ENCODE data around the gene TDRD10.

Gene TDRD10, protein sequence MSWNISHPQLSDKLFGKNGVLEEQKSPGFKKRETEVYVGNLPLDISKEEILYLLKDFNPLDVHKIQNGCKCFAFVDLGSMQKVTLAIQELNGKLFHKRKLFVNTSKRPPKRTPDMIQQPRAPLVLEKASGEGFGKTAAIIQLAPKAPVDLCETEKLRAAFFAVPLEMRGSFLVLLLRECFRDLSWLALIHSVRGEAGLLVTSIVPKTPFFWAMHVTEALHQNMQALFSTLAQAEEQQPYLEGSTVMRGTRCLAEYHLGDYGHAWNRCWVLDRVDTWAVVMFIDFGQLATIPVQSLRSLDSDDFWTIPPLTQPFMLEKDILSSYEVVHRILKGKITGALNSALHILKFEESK

DNA sequence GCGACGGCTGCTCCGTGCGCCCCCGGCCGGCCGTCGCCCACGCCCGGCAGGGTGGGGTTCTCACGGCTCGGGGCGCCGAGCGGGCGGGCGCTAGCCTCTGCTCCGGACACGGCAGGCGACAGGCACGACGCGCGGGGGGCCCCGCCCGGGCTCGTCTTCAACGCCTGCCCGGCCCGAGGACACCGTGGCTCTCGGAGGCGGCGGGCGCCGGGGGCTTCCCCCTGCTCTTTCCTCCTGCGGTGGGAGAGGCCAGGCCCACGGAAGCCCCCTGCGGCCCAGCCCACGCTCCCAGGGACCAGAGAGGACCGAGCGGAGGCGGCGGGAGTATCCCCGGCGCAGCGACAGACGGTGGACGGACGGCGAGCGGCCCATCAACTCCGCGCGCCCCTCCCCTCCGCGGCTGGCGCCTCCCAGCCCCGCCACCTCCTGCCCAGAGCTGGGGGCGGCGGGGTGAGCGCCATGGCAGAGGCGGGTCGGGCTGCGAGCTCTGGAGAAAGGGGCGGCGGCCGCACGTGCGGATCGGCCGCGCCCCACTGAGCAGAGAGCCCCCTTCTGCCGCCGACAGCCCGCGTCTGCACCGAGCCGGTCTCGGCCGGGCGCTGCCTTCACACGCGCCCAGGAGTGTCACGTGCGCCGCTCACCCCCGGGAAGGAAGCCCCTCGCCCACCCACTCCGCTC is at the start of gene TDRD10, which contains the start of gene SHE:
Gene TDRD10, plus strand, starts transcription at position 154 of the 678 bp plus-strand sequence. CDS start 4,685 bp downstream, outside the sequence.
Gene SHE, minus strand, starts transcription at position 347 of the 678 bp plus-strand sequence. CDS start 386 bp downstream, outside the sequence.
- no peak for DNase-seq

DNA sequence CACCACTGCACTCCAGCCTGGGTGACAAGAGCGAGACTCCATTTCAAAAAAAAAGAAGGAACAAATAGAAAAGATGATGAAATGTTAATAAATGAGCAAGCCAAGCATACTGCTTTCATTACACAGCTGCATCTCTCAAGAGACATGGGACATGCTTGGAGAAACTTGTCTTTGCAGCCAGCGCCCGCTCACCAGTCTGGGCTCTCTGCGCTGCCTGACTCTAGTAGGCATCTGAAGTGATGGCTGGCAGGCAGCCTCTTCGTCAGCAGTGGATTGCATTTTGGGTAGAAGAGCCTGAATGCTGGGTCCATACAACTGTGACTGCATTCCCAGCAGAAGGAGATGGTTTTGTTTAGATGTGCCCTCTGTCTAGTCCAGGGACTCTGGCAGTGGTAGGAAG is 48.9 kb upstream of the TDRD10 start:
- no peak for DNase-seq

DNA sequence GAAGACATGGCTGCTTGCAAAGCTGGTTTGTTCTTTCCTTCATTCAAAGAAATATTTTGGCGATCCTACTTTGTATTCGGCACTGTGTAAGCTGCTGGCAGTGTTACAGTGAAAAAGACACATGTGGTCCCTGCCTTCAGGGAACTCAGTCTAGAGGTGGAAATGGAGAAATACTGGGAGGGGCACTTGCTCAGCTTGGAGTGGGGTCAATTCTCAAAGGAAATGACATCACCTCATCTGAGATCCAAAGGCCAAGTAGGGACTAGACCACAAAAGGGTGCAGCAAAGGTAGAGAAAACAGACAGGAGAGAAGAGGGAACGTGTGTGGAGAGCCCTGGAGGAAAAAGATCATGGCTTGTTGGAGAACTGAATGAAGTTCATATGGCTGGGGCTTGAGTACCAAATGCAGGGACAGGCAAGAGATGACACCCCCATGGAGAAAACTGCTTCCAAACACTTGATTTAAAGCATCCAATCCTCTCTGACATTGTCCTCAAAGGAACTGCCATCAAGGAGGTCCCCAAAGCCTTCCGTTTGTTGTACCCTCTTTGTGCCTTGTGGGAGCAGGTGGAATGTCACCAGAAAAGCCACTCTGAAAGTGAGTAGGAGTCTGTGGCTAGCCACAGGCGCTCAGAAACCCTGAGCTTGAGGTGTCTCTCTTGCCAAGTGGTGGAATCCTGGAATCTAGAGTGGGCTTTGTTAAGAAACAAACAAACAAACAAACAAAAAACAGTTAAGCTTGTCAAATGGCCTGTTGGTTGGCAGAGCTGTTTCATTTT is 48.3 kb upstream of the TDRD10 start:
- DNase-seq, result peak; percentile 25

DNA sequence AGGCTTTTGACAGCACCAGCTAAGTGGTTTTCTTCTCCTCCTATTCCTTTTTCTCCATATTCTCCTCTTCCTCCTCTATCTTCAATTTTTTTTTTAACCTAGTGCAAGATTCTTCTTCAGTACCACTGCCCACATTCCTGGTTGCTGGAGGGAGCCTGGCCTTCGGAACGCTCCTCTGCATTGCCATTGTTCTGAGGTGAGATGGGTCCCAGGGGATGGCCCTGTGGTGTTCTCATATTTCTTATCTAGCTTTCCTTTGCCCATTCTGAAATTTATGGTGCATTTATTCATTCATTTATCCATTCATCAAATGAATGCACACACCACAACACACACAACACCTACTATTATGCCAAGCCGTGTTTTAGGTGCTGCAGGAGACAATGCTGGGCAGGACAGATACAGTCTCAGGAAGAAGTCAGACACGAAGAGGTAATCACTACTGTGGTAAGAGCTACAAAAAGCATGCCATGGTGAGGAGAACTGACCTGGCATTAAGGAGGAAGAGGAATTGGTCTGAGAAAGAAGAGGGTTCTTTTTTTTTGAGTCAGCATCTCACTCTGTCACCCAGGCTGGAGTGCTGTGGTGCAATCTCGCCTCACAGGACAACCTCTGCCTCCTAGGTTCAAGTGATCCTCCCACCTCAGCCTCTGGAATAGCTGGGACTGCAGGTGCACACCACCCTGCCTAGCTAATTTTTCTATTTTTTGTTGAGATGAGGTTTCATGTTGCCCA is 47.5 kb upstream of the TDRD10 start:
- DNase-seq, result peak; percentile 20

DNA sequence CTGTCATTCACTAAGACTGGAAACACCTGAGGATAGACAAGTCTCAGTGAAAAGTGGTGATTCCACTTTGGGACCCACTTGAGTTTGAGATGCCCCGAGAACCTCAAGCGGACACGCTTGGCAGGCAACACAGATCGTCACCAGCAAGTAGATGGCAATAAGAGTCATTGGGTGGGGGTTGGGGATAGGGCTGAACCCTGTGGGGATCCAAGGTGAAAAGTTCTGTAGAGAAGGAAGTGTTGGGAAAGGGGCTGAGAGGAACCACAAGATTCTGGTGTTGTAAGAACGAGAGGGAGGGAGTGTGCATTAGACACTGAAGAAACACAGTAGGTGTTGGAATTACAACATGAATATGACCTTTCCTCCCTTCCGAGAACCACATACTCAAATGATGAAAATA is 45.4 kb upstream of the TDRD10 start:
- no peak for DNase-seq

DNA sequence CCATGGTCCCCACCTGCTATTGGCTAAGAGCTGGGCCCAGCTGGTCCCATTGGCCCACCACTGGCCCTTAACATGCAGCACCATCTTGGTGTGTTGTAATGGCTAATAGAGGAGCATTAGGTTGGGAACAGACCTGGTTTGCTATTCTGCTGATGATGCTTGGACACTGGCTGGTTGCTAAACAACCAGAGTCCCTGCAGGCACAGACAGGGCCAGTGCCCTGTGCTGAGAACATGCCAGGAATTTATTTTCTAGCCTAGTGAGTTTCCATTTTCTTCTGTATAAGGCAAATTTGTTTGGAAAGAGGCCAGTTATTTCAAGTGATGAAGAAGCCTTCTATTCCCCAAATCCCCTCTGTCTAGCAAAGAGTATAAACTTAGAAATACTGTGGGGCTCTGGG is 42.9 kb upstream of the TDRD10 start:
- no peak for DNase-seq

DNA sequence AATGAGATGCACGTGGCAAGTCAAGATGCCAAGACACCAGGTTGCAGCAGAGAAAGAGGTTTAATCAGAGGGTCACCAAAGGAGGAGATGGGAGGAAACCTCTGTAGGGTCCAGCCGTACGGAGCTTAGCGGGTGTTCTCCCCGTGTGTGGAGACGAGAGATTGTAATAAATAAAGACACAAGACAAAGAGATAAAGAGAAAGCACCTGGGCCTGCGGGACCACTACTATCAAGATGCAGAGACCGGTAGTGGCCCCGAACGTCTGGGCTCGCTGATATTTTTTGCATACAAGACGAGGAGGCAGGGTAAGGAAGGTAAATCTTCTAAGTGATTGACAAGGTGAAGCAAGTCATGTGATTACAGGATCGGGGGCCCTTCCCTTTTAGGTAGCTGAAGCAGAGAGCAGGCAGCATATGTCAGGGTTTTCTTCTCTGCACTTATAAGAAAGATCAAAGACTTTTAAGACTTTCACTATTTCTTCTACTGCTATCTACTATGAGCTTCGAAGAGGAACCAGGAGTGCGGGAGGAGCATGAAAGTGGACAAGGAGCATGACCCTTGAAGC is 41.2 kb upstream of the TDRD10 start:
- DNase-seq, result no peak

DNA sequence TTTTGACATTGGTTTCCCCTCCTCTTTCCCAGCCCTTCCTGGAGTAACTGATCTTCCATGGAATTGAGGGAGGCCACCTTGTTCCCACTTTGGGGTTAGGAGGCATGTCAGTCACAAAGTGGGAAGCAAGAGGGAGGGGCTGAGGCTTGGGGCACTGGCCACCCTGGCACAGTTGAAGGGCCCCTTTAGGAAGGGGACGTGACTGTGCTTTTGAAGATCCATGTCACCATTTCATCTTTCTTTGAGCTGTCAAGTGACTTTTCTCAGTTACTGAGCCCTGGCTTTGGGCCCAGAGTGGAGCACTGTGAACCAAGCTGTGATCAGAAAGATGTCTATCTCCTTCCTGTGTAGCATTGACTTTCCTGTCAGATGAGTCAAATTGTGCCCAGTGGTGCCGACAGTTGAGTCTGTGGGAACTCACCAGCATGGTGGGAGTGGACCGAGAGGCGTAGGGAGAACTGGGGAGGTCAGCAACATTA is 38.5 kb upstream of the TDRD10 start:
- peak; percentile 92 for DNase-seq

DNA sequence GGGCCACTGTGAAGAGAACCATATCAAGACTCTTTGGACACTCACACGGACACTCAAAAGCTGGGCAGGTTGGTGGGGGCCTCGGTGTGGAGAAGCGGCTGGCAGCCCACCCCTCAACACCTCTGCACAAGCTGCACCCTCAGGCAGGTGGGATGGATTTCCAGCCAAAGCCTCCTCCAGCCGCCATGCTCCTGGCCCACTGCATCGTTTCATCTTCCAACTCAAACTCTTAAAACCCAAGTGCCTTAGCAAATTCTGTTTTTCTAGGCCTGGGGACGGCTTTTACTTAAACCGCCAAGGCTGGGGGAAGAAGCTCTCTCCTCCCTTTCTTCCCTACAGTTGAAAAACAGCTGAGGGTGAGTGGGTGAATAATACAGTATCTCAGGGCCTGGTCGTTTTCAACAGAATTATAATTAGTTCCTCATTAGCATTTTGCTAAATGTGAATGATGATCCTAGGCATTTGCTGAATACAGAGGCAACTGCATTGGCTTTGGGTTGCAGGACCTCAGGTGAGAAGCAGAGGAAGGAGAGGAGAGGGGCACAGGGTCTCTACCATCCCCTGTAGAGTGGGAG is 36.3 kb upstream of the TDRD10 start:
- DNase-seq, result no peak

DNA sequence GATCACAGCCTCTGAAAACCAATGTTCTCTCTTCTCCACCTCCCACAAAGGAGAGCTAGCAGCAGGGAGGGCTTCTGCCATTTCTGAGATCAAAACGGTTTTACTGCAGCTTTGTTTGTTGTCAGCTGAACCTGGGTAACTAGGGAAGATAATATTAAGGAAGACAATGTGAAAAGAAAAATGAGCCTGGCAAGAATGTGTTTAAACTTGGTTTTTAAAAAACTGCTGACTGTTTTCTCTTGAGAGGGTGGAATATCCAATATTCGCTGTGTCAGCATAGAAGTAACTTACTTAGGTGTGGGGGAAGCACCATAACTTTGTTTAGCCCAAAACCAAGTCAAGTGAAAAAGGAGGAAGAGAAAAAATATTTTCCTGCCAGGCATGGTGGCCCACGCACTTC is 35.8 kb upstream of the TDRD10 start:
- no peak for DNase-seq

DNA sequence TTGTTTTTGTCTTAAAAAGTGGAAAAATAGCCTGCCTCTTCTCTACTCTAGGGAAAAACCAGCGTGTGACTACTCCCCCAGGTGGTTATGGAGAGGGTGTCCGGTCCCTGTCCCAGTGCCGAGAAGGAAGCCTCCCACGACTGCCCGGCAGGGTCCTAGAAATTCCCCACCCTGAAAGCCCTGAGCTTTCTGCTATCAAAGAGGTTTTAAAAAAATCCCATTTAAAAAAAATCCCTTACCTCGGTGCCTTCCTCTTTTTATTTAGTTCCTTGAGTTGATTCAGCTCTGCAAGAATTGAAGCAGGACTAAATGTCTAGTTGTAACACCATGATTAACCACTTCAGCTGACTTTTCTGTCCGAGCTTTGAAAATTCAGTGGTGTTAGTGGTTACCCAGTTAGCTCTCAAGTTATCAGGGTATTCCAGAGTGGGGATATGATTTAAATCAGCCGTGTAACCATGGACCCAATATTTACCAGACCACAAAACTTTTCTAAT is 35.0 kb upstream of the TDRD10 start:
- DNase-seq, result peak; percentile 32

DNA sequence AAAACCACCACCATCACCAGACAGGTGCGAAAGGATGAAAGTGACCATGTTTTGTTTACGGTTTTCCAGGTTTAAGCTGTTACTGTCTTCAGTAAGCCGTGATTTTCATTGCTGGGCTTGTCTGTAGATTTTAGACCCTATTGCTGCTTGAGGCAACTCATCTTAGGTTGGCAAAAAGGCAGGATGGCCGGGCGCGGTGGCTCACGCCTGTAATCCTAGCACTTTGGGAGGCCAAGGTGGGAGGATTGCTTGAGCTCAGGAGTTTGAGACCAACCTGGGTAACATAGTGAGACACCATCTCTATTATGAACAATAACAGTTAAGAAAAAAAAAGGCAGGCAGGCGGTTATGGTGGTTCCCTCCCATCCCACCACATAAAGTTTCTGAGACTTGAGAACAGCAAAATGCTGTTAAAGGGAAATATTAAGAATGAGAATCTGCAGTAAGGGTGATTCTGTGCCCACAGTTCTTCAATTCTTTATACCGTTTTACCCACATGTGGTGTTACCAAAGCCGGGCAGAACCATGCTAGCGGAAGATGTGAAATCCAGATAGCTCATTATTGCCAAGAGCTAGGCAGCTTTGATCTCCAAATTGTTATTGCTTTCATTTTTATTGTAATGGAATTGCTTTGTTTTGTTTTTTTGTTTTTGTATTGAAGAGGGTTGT is 34.5 kb upstream of the TDRD10 start:
- DNase-seq, result peak; percentile 64

DNA sequence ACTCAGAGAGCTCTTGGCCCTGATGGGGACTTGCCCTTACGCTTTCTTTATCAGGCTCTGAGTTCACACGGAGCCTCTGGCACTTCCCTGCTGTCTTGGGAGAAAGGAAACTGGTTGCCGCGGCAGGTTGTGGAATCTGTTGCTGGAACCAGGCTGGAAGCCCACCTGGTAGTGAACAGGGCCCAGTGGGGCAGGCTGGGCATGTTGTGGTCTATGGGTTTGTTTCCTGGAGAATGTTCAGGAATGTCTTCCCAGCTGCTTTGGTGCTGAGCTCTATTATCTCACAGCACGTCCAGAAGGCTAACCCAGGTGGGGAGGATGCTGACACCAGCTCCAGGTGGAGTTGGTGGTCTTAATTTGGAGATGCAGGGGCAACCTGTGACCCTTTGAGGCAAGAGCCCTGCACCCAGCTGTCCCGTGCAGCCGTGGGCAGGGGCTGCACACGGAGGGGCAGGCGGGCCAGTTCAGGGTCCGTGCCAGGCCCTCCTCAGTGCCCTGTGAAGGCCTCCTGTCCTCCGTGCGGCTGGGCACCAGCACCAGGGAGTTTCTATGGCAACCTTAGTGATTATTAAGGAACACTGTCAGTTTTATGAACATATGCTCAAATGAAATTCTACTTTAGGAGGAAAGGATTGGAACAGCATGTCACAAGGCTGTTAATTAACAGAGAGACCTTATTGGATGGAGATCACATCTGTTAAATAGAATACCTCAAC is 33.3 kb upstream of the TDRD10 start:
- no peak for DNase-seq

DNA sequence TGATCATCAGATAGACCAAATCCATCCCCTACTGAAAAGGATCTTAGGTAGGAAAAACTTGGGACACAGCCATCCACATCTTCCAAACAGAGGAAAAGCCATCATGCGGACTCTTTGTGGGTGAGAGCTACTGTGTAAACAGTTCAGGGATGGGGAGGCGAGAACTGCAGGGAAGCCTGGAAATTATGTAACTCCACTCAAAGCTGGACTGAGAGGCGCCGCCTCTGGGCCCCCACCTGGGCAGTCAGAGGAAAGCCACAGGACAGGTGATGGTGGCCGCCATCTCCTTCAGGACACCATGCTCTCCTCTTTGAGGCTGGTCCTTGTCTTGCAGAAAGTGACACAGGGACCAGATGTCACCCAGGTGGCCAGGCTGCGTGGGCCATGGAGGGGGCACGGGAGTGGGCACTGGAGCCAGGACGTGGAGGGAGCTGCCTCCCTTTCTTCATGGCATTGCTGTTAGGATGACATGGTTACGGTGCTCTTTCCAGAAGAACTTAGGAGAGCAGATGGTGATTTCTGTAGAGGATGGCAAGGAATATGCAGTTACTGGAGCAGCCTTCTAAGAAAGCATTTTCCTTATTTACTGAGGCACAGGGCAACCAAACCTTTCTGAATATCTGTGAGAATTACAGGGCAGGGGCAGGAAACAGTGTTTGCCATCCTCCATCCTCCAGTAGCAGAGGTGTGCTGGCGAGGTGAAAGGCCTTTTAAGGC is 32.0 kb upstream of the TDRD10 start:
- DNase-seq, result no peak

DNA sequence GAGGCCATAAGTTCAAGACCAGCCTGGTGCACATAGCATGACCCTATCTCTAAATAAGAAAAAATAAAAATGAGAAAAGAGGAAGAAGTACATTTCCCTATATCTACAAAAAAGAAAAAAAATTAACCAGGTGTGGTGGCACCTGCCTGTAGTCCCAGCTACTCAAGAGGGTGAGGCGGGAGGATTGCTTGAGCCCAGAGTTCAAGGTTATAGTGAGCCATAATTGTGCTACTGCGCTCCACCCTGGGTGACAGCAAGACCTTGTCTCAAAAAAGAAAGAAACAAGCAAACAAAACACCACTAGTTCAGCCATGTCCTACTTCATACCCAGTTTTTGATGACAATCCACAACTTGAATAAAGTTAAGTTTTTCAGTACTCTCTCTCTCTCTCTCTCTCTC is 30.7 kb upstream of the TDRD10 start:
- DNase-seq, result no peak

DNA sequence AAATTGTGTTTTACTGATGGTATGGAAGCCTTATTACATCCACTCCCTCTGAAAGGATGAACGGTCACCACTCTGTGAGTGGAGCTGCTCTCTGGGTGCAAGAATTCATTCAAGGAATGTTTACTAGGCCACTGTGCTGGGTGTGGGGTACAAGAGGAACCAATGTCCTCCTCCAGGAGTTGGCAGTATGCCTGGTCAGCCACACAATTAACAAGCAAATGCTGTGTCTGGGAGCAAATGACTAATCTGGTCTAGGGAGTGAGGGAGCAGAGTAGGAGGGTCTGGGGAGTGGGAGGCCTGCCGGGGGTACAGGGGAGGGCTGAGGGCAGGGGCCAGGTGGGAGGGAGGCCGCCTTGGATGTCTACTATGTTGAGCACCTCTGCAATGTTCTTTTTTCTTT is 27.2 kb upstream of the TDRD10 start:
- DNase-seq, result no peak

DNA sequence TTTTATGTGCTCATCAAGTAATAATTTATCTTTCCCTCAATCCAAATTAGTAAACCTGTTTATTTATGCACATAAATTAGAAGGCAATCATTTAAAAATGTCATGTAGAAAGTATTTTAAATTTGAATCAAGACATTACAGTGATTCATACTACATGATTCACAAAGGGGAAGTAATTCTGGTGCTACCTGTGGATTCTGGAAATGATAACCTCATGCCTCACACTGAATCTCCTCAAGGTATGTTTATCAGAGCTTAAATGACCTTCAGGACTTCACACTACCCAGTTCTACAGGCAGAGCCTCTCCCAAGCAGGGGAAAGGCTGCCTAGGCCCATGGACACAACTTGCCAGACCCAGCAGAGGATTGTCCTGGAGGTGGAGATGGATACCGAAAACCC is 25.2 kb upstream of the TDRD10 start:
- DNase-seq, result no peak

DNA sequence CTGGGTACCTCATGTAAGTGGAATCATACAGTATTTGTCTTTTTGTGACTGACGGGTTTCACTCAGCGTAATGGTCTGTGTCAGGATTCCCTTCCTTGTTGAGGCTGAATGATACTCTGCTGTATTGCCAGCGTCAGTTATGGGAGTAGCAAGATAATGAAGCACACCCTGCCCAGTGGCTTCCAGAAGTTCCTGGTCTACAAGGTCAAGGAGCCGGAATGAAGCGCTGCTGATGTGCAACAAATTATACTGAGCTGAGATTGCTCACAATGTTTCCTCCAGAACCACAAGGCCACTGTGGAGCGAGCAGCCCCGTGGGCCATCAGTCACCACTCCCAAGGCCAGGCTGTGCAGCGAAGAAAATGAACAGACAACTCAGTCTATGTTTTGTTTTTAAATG is 24.0 kb upstream of the TDRD10 start:
- no peak for DNase-seq

DNA sequence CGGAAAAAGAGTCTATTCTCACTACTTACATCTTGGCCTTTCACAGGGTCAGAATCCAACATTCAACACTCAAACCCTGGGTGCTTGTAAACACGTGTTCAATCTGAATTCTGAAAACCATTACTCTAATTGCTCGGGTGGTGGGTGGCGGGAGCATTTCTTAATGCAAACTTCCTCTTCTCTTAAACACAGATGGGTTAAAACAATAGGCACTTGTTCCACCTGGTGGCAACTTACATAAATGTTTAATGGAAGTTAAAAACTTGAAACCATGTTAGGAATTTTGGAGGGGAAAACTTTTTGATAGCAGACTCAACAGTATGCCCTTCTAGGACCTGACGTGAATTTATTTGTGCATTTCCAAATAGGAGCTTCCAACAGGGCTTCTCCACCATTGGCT is 23.4 kb upstream of the TDRD10 start:
- DNase-seq, result no peak

Measured in activated CD4-positive, alpha-beta T cell treated with anti-CD3 and anti-CD28 coated beads, Interleukin-2, Interleukin-6, amounts not matched to agents 100 ng/mL and 50 ng/mL, durations not matched to agents 16 hours and 8 hours (primary cell).